Breast epithelium (tissue), 3 donors: ENCODE results near the gene KIAA0408.

Source experiments
- POLR2A ChIP-seq: fragments of 450-650 bp; IDR thresholded peaks from one replicate; pipeline ENCODE4 v1.6.1; 2016; ENCODE audit warnings: antibody characterized with exemption, mild to moderate bottlenecking, moderate library complexity
- POLR2AphosphoS5 ChIP-seq, 3 donors: sonication (generic); formaldehyde crosslinking; IDR thresholded peaks; one replicate each; pipeline ENCODE4 v1.6.1; 2017; ENCODE audit warnings: antibody characterized with exemption in 3 of 3
- TF ChIP-seq, protein P1 (sequence below), 3 donors: fragments of 450-650 bp; IDR thresholded peaks; one replicate each; pipeline ENCODE4 v1.5.1; 2016 to 2017; ENCODE audit warnings: antibody characterized with exemption in 3 of 3, mild to moderate bottlenecking in 3 of 3, moderate library complexity in 3 of 3

DNA sequence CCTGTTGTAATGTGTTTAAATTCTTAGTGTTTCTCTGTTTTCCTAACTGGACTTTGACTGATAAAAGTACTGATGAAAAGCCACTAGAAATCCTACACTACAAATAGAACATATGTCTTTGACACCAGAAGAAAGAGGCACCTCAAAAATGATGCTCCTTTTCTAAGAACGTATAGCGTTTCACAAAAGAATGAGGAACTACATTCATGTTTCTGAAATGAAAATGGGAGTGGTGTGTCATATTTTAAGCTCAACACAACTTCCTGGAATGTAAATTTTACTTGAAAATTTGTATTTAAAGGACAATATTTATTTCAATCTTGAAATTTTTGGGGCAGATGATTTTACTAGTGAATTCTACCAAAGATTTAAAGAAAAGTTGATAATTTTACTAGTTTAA, 35.3 kb downstream of the KIAA0408 start:
- no peak for TF ChIP-seq POLR2A
- TF ChIP-seq, protein P1, sequence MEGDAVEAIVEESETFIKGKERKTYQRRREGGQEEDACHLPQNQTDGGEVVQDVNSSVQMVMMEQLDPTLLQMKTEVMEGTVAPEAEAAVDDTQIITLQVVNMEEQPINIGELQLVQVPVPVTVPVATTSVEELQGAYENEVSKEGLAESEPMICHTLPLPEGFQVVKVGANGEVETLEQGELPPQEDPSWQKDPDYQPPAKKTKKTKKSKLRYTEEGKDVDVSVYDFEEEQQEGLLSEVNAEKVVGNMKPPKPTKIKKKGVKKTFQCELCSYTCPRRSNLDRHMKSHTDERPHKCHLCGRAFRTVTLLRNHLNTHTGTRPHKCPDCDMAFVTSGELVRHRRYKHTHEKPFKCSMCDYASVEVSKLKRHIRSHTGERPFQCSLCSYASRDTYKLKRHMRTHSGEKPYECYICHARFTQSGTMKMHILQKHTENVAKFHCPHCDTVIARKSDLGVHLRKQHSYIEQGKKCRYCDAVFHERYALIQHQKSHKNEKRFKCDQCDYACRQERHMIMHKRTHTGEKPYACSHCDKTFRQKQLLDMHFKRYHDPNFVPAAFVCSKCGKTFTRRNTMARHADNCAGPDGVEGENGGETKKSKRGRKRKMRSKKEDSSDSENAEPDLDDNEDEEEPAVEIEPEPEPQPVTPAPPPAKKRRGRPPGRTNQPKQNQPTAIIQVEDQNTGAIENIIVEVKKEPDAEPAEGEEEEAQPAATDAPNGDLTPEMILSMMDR (IDR thresholded peaks at IDR 0.05) = no peak
- TF ChIP-seq POLR2AphosphoS5 (IDR thresholded peaks at IDR 0.05) = no peak
